ENCODE measurements around the gene CBFA2T3. TPM values are rescaled to one million over a fixed set of nuclear protein-coding genes. Genes with fewer than 3 reads are reported as not detected.
A peak's percentile ranks its signal among the peaks of the same experiment; 100 is the strongest.

CBFA2T3 gene
- total RNA-seq, 6 experiments from 2014 or later: 2.5 to 9.8 (median 4.2) TPM

DNA sequence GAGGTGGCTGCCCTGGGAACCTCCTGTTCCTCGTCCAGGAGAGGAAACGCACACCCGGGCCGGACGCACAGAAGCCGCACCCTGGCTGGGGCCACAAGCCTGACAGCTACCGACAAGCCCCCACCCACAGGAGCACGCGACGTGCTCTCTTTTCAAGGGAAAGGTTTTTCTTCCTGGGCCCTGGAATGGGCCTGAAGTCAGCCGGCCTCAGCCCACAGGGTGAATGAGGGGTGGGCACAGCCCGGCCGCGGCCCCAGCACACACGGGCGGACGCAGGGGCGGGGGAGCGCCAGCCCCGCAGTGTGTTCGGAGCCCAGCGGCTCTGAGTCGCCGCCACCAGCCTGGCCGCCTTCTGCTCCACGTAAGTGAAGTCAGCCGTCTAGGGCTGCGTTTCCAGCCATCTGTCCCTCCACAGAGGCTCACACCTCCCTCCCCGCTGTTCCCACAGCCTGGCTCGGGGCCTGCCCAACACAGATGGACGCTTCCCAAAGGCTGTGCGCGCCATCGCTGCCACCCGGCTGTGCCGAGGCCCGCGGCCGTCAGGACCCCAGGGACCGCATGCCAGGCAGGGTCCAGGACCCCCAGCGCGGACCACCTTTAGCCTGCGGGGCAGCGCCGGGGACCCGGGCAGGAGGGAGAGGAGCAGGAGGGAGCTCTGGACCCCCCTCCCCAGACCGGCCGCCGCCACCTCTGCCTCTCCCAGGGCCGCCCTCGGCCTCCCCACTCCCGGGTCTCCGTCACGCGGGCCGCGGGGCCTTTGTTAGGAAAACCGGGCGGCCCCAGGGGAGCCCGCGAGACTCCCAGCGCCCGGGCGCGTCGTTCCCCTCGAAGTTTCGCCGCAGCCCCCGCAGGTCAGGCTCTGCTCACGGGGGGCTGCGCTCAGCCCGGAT lies 36.8 kb downstream of the CBFA2T3 start:
- 10% methylated on average over 15 of the region's 73 CpGs for WGBS (ENCODE audit: insufficient coverage, low coverage, low lambda C conversion rate, missing lambda C conversion rate)
- intact Hi-C loops (cut with DNase I): loop anchor here in 1 of 2 donors (5.0 to 10.0 kb wide), 2 partner anchors 227 to 285 kb away; no protein-coding TSS in a partner anchor
- Histone ChIP-seq H3K4me1 (no peaks in the 10 kb centered on the region), H3K9me3 (no peaks in the 10 kb centered on the region), H3K4me3 (peak overlapping the region; percentile 9 to 42 (median 20)), H3K27ac (no peak overlapping the region), H3K27me3 (peaks cover 0 to 17% of the 10 kb centered on the region in 2 donors), H3K36me3 (no peaks in the 10 kb centered on the region)
- DNase-seq (peak in 1 of 3 donors; percentile 66), ATAC-seq (peak in 2 of 4 donors; percentile 11 to 17)
- TF ChIP-seq POLR2A (IDR thresholded peaks at IDR 0.05): no peak
- TF ChIP-seq, protein P1, sequence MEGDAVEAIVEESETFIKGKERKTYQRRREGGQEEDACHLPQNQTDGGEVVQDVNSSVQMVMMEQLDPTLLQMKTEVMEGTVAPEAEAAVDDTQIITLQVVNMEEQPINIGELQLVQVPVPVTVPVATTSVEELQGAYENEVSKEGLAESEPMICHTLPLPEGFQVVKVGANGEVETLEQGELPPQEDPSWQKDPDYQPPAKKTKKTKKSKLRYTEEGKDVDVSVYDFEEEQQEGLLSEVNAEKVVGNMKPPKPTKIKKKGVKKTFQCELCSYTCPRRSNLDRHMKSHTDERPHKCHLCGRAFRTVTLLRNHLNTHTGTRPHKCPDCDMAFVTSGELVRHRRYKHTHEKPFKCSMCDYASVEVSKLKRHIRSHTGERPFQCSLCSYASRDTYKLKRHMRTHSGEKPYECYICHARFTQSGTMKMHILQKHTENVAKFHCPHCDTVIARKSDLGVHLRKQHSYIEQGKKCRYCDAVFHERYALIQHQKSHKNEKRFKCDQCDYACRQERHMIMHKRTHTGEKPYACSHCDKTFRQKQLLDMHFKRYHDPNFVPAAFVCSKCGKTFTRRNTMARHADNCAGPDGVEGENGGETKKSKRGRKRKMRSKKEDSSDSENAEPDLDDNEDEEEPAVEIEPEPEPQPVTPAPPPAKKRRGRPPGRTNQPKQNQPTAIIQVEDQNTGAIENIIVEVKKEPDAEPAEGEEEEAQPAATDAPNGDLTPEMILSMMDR (IDR thresholded peaks at IDR 0.05): no peak

DNA sequence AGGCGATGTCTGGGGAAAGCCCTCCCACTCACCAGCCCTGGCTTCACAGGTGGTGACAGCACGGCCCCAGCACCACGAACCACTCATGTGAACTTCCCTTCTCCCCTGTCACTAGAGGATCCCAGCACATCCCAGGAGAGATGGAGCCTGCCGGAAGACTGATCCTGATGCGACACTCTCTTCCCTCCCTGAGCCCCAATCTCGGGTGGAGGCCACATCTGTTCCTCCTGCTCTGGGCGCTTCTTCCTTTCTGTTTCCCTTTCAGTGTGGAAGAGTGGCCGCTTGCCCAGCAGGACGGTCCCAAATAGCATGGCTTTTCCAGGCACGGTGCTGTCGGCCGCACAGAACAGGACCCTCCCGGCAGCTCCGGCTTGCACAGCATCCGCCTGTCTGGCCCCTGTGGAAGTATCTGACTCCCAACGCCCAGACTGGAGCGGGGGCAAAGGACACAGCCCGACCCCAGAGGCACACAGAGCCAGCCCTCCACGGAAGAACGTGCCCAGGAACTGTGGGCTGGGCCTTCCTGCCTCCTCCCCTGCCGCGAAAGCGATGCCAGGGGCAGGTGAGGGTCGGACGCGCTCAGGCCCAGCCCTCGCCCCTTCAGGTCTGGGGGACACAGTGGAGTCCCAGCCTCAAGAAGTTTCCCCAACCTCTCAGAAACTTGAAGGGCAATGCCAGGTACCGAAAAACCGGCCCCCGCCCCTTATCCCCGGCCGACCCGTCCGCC lies 37.6 kb downstream of the CBFA2T3 start:
- Histone ChIP-seq H3K4me3 (peak overlapping the region in 1 of 3 donors; percentile 42), H3K36me3 (no peaks in the 10 kb centered on the region), H3K4me1 (no peaks in the 10 kb centered on the region), H3K9me3 (no peaks in the 10 kb centered on the region), H3K27ac (no peak overlapping the region), H3K27me3 (peaks cover 0 to 17% of the 10 kb centered on the region in 2 donors)
- DNase-seq (peak in 1 of 3 donors; percentile 55), ATAC-seq (peak; percentile 2 to 34 (median 20))
- no peak for TF ChIP-seq POLR2A (IDR thresholded peaks at IDR 0.05)
- TF ChIP-seq, protein P1 (IDR thresholded peaks at IDR 0.05): no peak
- intact Hi-C loops (cut with DNase I): no loop called here
- WGBS (ENCODE audit: insufficient coverage, low coverage, low lambda C conversion rate, missing lambda C conversion rate): 26% methylated on average over 12 of the region's 34 CpGs

DNA sequence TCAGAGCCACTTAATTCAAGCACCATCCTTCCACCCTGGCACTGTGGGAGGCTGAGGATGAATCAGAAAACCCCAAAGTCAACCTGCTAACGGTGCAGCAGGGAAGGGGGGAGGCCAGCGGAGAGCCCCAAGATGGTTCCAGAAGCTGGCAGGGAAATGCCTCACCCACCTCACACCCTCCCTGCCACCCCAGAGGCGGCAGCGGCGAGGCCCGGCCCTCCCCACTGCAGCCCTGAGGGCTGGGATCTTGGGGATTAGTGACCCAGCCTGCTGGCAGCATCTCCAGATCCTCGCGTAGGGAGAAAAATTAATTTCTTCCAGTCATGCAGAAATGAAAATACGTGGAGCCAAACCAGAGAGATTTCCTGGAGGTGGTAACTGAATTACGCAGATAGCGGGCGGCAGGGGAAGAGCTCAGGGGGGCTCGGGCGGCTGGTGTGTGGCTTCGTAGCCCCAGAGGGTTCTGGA lies 38.2 kb downstream of the CBFA2T3 start:
- ATAC-seq: no peak
- Histone ChIP-seq H3K27me3 (peaks cover 0 to 17% of the 10 kb centered on the region in 2 donors), H3K36me3 (no peaks in the 10 kb centered on the region), H3K9me3 (no peaks in the 10 kb centered on the region), H3K4me3 (no peak overlapping the region), H3K27ac (no peak overlapping the region), H3K4me1 (no peaks in the 10 kb centered on the region)
- intact Hi-C loops (cut with DNase I): no loop called here
- TF ChIP-seq, protein P1 (IDR thresholded peaks at IDR 0.05): no peak
- no peak for TF ChIP-seq POLR2A (IDR thresholded peaks at IDR 0.05)
- 53% methylated on average over 9 of the region's 15 CpGs for WGBS (ENCODE audit: insufficient coverage, low coverage, low lambda C conversion rate, missing lambda C conversion rate)
- no peak for DNase-seq

DNA sequence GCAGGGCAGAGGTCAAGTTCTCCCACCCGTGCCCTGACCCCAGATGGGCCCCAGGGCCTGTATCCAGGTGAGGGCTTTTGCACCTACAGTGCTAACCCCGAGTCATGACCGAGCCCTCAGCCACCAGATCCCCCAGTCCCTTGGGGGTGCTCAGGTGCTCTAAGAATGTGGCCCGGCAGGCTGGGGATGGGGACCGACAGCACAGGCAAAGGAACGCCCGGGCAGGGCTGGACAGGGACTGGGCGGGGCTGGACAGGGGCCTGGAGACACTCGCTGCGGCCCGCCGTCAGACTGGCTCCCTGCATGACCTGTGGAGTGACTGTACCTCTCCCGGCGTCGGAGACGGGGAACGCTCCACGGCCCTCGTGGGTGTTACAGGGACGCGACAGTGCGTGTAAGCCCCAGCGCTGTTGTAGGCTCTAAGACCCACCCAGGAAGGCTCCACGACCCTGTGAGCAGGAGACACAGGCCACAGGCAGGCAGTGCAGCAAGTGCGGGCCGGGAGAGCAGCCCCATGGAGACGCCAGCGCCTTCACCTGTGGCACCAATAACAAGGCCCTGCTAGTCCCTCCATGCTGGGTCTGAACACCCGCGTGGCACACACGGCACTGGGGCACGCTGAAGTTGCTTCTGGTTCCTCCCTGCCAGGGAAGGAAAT lies 38.8 kb downstream of the CBFA2T3 start:
- DNase-seq: peak in 1 of 3 donors; percentile 45
- WGBS (ENCODE audit: insufficient coverage, low coverage, low lambda C conversion rate, missing lambda C conversion rate): 0% methylated on average over 1 of the region's 32 CpGs
- intact Hi-C loops (cut with DNase I): no loop called here
- no peak for ATAC-seq
- Histone ChIP-seq H3K4me1 (no peaks in the 10 kb centered on the region), H3K4me3 (no peak overlapping the region), H3K36me3 (no peaks in the 10 kb centered on the region), H3K9me3 (no peaks in the 10 kb centered on the region), H3K27me3 (peaks cover 0 to 17% of the 10 kb centered on the region in 2 donors), H3K27ac (no peak overlapping the region)
- TF ChIP-seq POLR2A (IDR thresholded peaks at IDR 0.05): no peak
- TF ChIP-seq, protein P1 (IDR thresholded peaks at IDR 0.05): no peak
